ENCODE measurements around the gene HOMER2.
"Not testable (repeated sequence)": the region's sequence is repeated elsewhere in the genome, so short reads cannot be mapped to it uniquely, and the experiment has no call there.

Gene HOMER2

DNA sequence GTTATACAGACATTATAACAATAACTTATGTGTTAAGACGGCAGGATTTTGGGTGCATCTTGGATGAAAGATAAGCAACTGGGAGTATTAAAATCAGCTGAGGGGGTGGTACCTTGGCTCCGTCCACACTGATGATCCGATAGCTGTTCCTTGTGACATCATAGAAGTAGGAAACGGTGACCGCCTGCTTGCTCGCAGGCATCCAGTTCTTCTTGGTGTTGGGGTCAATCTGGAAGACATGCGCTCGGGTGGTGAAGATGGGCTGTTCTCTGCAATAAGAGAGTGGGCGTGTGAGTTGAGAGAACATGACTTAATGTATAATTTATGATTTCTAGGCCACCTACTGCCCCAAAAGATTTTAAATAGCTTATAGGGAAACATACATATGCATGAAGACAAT, 59.9 kb downstream of the HOMER2 start:
- DNase-seq = no peak

DNA sequence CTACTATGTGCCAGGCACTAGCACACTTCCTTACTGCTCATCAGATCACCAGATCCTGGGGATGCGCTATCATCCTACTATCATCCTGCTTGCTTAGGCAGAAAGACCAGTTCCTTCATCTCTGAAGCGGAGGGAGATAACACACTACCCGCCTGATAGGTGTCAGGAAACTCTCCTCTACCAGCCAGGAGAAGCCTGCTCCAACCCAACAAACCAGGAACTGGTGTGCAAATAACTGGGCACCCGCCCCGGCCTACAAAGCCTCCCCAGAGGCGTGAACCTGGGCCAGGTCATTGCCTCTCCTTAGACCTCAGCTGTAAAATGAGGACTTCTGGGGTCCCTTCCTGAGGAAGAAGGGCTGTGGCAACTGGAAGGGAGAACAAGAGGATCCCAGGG, 61.5 kb downstream of the HOMER2 start:
- no peak for DNase-seq

DNA sequence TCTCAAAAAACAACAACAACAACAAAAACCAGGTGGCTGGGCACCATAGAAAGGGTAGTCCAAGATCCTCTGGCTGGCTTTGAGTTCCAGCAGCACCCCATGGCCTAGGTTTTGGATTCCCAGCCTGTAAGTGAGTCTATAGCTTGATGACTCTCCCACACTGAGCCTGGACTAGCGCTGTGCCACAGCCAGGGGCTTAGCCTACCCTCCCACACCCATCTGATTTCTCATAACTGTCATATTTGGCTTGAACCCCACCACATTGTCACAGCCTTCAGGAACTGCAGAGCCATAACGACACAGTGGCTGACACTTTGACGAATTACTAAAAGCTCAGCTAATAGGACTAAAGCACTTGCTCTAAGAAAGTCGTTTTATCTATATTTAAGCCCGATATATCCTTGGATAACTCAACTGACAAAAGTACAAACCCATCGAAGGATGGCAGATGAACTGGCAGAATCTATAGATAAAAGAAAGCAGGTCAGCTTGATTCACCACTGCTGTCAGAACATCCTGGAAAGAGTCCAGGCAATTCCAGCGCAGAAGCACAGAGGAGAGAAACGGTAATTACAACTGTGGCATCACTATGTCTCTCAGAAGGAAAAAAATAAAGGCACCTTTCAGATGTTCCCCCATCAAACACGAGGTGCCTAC, 62.1 kb downstream of the HOMER2 start:
- no peak for DNase-seq

DNA sequence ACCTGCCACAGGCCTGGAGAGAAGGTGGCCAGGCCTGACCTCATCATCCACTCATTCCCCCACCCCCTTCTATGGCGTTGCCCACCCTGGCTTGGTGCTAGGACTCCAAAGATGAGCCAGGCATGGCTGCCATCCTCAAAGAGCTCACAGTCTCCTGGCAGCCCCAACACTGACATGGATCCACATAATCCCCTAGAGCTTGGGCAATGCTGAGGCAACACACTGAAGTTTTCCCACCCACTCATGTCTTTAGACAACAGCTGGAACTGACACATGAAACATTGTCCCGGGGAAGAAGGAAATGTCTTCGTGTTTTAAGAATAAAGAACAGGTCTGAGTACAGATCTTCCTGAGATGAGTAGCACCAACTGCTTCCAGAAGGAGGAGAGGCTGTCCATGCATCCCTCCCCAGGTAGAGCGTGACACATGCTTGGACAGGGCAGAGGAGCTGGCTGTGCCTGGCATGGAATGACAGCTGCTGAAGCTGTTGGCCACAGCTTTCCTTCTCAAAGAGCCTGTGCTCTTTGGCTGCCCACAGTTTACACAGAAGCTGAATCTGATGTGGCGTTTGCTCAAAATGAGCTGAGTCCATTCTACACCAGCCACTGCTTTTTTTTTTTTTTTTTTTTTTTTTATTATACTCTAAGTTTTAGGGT, 70.1 kb downstream of the HOMER2 start:
- no peak for DNase-seq

DNA sequence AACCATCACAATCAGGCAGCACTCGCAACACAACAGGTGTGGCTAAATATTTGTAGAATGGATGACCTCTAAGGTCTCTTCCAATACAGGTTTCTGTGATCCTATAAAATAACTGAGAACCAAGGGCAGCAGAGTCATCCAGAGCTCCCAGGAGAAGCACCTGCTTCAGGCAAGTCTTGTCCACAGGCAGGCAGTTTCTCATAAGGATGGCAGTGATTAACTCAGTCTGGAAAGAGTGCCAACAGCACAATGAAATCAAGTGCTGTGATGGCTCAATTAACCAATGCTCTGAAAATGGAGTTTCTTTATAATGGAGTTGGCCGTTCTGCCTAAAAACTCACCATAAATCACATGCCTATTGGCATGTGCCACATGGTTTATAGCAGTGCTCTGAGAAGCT, 70.8 kb downstream of the HOMER2 start:
- DNase-seq = no peak

DNA sequence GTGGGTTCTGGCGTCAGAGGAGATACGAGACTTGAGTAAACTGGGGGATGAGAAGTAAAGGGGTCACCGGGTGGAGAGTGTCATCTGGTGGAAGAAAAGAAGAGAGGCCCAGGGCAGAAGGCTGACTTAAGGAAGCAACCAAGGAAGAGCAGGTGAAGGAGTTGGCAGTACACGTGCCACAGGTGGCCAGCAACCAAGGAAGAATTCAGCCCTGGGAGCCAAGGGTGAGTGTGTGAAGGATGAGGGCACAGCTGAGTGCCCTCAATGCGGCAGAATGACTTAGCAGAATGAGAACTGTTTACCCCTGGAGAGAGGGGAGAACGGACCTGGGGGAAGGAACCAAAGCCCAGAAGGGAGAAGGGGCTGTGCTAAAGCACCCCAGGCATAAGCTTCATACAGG, 71.8 kb downstream of the HOMER2 start:
- DNase-seq = no peak

DNA sequence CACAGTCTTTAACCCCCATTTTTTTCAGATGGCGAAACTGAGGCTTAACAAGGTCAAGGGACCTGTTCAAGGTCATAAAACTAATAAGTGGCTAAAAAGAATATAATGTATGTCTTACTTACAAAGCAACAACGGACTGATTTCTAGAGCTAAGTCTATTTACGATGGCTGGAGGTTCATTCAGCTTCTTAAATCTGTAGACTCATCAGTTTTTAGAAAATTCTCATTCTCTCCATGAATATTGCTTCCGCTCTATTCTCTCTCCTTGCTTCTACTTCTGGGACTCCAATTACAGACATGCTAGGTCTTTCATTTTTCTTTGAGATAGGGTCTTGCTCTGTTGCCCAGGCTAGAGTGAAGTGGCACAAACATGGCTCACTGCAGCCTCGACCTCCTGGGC, 74.2 kb downstream of the HOMER2 start:
- DNase-seq = no peak

DNA sequence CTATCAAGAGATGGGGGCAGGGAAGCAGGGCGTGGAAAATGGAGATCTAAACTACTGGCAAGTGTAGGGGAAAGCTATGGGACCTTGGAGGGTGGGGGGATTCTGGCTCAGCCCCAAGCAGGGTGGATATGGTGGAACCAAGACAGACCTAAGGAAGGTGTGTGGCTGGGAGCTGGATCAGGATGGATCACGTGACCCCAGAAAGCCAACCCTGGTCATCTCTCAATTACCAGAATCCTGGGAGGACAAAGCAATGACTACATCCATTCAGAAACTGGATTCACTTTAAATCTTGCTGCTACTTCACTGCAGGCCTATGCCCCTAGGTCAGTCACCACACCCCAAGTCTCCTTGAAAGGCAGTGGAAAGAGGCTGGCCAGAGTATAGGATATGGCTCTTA, 74.7 kb downstream of the HOMER2 start:
- no peak for DNase-seq

DNA sequence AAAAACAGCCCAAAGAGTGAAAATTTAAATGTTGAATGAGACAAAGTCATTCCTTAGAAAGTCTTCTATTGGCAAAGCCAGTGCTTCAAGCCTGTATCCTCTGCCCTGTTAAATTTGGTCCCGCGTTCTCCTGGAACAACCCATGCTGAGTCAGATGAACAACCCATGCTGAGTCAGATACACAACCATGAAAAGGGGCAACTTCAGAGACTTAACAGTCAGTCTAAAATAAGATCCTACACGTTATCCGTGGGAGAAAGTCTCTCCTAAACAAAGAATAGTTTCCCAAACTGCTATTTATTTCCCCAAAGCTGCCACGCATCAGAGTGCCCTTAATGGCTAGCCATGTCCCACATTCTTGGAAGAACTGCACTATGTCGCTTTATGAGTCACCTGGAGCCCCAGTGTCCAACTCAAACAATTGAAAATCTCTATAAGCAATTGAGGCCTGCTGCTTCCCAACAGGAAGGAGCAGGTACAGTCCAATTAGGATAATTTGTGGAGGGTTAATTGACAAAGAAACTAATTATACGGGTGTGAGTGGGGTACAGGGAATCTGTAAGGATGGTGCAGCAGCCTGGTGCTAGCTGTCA, 77.0 kb downstream of the HOMER2 start:
- no peak for DNase-seq

DNA sequence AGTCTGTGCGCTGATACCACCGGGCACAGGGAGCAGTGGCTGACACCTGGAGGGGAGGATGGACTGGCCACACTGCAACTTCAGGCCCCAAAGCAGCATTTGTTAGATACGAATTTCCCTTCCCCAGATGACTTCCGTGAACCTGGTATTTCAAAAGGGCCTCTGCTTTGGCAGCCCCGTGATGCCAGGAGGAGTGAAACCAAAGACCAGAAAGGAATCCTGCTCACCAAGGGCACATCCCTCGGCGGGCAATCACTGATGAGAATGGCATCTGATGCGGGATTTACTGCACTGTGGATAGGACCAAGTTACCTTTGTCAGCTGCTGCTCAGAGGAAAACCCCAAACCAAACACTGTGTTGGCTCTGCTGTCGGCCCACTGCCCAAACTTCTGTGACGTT, 77.6 kb downstream of the HOMER2 start:
- DNase-seq = no peak

DNA sequence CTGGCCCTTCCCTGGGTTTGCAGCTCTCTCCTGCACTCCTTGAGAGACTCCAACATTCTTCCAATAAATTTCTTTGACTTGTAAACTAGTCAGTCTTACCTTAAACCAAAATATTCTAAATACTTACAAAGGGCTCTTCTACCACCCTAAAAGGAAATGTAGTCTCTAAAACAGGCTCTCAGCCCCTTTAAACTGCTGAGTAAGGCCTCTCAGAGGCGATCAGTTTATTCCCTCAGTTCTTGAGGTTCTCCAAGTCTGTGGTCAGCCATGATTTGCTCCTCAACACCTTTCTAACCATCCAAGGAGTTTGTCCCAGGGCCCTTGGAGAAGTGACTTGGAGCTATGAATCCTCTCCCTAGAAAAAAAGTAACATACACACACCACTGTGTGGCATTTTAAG, 78.3 kb downstream of the HOMER2 start:
- no peak for DNase-seq

DNA sequence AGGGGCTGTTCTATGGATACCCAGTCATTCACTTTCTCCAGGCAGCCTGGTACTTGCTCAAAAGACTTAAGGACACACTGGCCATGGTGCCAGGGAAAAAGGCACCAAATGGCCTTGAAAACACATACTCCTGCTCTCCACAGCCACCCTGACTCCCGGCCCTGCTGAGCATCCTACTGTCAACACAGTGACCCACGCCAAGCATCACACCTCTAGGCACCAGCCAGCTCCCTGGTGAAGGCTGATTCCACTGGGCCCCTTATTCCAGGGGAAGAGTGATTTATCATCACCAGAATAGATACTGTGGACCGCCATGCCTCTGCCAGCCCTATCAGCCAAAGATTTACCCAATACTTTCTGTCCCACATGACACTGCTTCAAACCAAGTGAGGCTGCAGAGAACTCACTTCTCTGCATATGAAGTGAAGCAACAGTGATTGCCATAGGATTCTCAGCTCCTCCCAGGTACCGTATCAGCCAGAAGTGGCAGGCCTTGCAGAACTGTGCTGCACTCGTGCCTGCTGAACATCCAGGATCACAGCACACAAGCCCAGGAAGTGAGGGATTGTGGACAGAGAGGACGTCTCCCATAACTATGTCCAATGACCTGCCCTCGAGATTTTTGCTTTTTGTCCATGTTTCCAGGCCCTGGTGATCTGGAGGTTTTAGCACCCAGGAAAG, 79.4 kb downstream of the HOMER2 start:
- no peak for DNase-seq

DNA sequence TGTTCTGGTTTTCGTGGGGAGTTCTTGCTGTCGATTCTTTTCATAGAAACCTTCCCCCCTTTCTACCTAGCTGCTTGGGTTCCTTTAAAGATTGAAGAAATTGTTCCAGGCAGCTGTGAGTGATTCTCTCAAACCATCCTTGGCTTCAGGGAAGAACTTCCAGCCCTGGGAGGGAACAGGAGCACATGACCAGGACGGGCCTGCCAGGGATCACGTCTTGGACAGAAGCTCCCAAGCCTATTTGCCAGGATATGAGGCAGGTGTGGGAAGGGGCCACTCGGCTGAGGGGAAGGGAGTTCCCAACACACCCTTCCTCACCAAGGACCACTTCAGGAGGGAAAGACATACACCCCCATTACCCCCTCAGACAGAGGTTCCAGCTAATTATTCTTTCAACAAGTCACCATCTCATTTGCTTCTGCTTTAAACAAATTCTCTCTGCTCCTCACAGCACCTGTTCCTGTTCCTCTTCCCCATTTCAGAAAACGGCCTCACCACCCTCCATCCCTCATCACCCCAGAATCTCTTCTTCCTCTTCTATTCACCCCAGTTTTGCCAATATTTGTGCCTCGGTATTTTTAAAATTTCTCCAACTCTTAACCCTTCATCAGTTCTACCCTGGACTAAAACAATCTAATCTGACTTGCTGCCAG, 80.6 kb downstream of the HOMER2 start:
- no peak for DNase-seq

DNA sequence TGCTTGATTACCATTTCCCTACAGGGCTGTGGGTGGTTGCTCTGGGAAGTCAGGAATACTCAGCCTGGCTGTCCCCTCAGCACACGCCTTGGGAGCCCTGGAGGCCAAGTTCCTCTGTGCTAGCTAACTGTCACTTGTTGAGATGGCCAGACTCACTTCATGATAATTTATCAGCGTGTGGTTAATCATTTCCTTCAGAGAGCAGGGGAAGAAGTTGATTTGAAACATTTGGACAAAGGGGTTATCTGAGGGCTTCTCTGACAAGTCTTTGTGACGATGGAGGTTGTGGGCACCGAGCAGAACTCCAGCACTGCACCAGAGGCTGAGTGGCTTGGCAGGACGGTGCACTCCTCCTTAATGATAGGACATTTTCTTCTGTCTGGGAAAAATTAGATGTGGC, 81.2 kb downstream of the HOMER2 start:
- DNase-seq = no peak

DNA sequence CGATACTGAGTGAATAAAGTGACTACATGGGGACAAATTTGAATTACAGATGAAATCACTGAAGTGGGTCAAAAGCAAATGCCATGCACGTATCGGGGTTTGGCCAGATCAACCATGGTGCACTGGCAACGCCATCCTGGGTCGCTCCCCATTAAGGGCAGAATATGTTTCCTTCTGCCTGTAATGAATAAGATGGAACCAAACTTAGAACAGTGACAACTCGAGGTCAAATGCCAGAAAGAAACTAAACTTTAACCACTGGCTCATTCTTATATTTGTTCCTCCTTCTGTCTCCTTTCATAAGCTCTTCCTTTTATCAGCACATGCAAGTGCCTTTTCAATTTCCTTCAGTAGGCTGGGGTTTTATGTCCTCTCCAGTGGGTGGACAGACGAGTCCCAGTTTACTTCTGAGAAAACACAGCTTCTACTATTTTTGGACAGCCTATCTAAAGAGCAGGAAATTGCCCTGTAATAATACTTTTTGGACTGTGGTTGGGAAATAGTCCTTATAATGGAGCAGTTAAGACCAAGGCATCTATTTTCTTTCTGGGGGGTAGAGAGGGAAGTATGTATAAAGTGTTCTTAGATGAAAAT, 81.7 kb downstream of the HOMER2 start:
- DNase-seq = no peak

DNA sequence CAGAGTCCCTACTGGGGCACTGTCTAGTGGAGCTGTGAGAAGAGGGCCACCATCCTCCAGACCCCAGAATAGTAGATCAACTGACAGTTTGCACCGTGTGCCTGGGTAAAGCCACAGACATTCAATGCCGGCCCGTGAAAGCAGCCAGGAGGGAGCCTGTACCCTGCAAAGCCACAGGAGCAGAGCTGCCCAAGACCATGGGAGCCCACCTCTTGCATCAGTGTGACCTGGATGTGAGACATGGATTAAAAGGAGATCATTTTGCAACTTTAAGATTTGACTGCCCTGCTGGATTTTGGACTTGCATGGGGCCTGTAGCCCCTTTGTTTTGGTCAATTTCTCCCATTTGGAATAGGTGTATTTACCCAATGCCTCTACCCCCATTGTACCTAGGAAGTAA, 86.5 kb downstream of the HOMER2 start:
- not testable (repeated sequence) for DNase-seq

DNA sequence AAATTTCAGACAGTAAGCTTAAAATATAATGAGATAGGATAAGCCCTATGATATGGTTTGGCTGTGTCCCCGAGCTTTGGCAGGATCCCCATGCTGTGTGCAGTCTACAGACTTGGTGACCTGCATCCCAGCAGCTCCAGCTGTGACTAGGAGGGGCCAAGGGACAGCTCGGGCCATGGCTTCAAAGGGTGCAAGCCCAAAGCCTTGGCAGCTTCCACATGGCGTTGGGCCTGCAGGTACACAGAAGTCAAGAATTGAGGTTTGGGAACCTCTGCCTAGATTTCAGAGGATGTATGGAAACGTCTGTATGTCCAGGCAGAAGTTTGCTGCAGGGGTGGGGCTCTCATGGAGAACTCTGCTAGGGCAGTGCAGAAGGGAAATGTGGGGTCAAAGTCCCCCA, 86.9 kb downstream of the HOMER2 start:
- not testable (repeated sequence) for DNase-seq

DNA sequence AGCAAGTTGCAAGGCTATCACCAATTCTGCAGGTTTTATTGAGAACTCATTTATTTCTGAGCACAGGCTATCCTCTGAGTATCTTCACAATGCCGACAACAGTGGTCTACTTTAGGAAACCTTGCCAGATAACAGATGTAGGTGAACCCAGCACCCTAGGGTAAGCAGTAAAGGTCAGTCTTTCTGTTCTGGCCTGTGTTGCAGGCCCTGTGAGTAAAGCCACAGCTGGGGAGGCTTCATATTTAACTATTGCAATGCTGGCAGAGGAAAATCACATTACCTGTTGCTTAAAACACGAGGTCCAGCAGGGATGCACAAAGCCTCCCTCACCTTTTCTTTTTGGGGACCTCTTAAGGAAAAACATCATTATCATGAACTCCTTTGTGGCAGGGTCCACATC, 87.6 kb downstream of the HOMER2 start:
- no peak for DNase-seq

DNA sequence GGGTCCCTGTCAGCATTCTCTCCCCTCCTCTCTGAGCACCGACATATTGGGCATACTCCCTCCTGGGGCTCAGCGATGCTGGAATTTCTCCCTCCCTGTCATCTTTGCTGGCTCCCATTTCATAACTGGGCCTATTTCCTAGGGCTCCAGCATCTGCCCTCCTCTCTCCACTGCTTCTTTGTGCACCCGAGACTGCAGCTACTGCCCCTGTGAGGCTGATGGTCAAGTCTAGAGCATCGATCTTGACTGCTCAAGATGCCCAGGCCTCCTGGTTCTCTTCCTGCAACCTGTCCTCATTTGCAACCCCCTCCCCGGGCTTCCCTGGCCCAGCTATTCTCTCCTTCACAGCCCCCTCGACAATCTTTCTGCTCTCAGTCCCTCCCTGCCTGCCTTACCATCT, 89.6 kb downstream of the HOMER2 start:
- no peak for DNase-seq

DNA sequence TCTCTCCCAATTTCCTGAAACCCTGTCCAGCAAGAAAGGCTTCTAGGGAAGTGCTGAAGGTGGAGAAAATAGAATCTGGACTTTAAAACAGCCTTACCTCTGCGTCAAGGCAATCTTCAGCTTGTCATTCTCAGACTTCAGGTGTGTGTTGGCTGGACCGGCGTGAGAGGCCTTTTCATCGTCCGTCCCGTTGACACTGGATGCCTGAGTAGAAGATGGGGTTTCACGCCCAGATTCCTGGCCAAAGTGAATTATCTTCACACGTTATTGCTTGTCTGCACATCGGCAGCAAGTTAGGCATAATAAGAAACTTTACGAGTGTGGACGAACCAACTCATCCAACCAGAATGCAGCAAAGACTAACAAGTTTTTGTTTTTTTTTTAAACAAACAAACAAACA, 93.6 kb downstream of the HOMER2 start:
- DNase-seq = no peak

DNA sequence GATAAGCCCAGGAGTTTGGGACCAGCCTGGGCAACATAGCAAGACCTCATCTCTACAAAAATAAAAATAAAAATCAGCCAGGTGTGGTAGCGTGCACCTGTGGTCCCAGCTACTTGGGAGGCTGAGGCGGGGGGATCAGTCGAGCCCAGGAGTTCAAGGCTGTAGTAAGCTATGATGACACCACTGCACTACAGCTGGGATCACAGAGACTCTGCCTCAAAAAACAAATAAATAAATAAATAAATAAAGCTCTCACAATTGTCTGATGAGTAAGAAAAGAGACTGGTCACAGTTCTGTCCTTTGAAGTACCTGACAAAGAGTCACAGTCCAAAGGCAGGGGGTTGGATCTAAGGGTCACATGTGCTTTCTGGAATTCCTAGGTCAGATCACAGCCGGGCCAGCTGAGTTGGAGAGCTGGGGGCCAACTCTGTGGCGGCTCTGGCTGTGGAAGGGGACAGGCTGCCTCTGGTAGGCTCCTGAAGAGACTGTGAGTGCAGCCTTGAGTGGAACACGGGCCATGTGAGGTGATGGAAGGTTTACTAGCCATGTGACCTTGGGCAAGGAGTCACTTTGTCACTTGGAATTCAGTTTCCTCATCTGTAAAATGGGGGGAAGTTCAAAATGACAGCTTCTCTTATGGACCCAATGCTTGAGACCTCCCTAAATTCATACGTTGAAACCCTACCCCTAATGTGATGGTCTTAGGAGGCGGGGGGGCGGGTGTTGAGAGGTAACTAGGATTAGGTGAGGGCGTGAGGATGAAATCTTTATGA, 95.9 kb downstream of the HOMER2 start:
- no peak for DNase-seq
